Upper lobe of left lung (tissue), 6 donors: ENCODE data around the gene KREMEN2. TPM values are rescaled to one million over a fixed set of nuclear protein-coding genes. Genes with fewer than 3 reads are reported as not detected.

ENCODE experiments used
- ATAC-seq, 2 donors: fragments of 200-7000 bp; cut with Tn5 transposase; one replicate each; pipeline ENCODE4 v1.9.1; 2022; ENCODE audit warnings: mild to moderate bottlenecking in 2 of 2, moderate library complexity in 2 of 2; ENCODE audit not compliant: low FRiP score in 2 of 2
- DNase-seq, 2 donors: peaks; one replicate each; pipeline ENCODE4 v3.0.0-alpha.2; 2019 to 2020
- H3K27ac ChIP-seq, 4 donors: fragments of 200-600 bp; sonication (generic); one replicate each; pipeline ENCODE4 v1.5.1; 2016 to 2019
- H3K27me3 ChIP-seq, 4 donors: fragments of 200-600 bp; sonication (generic); one replicate each; pipeline ENCODE4 v1.5.1; 2017 to 2019
- H3K36me3 ChIP-seq, 4 donors: fragments of 200-600 bp; sonication (generic); one replicate each; pipeline ENCODE4 v1.5.1; 2016 to 2019
- H3K4me1 ChIP-seq, 4 donors: fragments of 200-600 bp; sonication (generic); one replicate each; pipeline ENCODE4 v1.5.1; 2018 to 2019
- H3K4me3 ChIP-seq, 4 donors: fragments of 200-600 bp; sonication (generic); one replicate each; pipeline ENCODE4 v1.5.1; 2017 to 2019; ENCODE audit warnings: mild to moderate bottlenecking in 2 of 4, moderate library complexity in 1 of 4
- H3K9me3 ChIP-seq, 4 donors: fragments of 200-600 bp; sonication (generic); one replicate each; pipeline ENCODE4 v1.5.1; 2018 to 2019
- CTCF ChIP-seq, 6 experiments: fragments of 450-650 bp in 4 of 6; fragments of 200-600 bp in 2 of 6; sonication (generic) in 2 of 6; IDR thresholded peaks; one replicate each; pipeline ENCODE4 v1.5.1; 2016 to 2019; ENCODE audit warnings: antibody characterized with exemption in 6 of 6
- EP300 ChIP-seq, 4 donors: sonication (generic); formaldehyde crosslinking; IDR thresholded peaks; one replicate each; pipeline ENCODE4 v1.5.1; 2017; ENCODE audit warnings: antibody characterized with exemption in 4 of 4, control low read depth in 2 of 4
- POLR2A ChIP-seq, 4 donors: fragments of 450-650 bp; IDR thresholded peaks; one replicate each; pipeline ENCODE4 v1.5.1; 2016 to 2017; ENCODE audit warnings: antibody characterized with exemption in 4 of 4, mild to moderate bottlenecking in 2 of 4
- POLR2AphosphoS5 ChIP-seq, 2 donors: sonication (generic); formaldehyde crosslinking; IDR thresholded peaks; one replicate each; pipeline ENCODE4 v1.5.1; 2017; ENCODE audit warnings: antibody characterized with exemption in 2 of 2
- WGBS, 2 donors: methylation state at CpG; one replicate each; pipeline ENCODE4 v1.1.5; 2017 to 2018; 5-methylcytosine and 5-hydroxymethylcytosine counted together
- total RNA-seq, 6 donors: library from RNA; depleted of rRNA in 4 of 6; stranded (reverse); fragments of >200 nt in 4 of 6; gene quantifications; one replicate each; pipeline versions ENCODE4 v1.1.0 to v1.2.1, GENCODE V29; 2016 to 2021
- donor health status: DM: no; HTN: no; CAD: no; lungs with moderate emphysema.
- donor health status: DM: no; HTN: yes; CAD: no; lungs with severe emphysema.

KREMEN2 gene
- total RNA-seq, 6 donors from 2014 or later = not detected

GRCh38 chr16:2952679-2953078 lies 11.4 kb upstream of the KREMEN2 start:
- H3K4me1 ChIP-seq = peaks cover 0 to 6% (median 0%) of the 10 kb centered on the region in 4 donors
- H3K27ac ChIP-seq = no peak overlapping the region
- ATAC-seq (no peak), DNase-seq (peak in 1 of 2 donors; percentile 60)
- no peaks in the 10 kb centered on the region for H3K9me3 ChIP-seq
- no peak overlapping the region for H3K4me3 ChIP-seq
- 76 to 81% methylated on average over 10 to 11 of the region's 11 CpGs for WGBS, 2 donors
- peaks cover 0 to 23% (median 13%) of the 10 kb centered on the region in 4 donors for H3K36me3 ChIP-seq
- no peak for TF ChIP-seq CTCF (IDR thresholded peaks at IDR 0.05)
- TF ChIP-seq POLR2AphosphoS5 (IDR thresholded peaks at IDR 0.05) = no peak
- no peak for TF ChIP-seq EP300 (IDR thresholded peaks at IDR 0.05)
- TF ChIP-seq POLR2A (IDR thresholded peaks at IDR 0.05) = no peak
- peaks cover 0 to 25% (median 5%) of the 10 kb centered on the region in 4 donors for H3K27me3 ChIP-seq

- TF ChIP-seq EP300 (IDR thresholded peaks at IDR 0.05) (no peak), POLR2A (IDR thresholded peaks at IDR 0.05) (no peak), CTCF (IDR thresholded peaks at IDR 0.05) (no peak), POLR2AphosphoS5 (IDR thresholded peaks at IDR 0.05) (no peak)
- no peaks in the 10 kb centered on the region for H3K9me3 ChIP-seq
- H3K27me3 ChIP-seq = peaks cover 0 to 25% (median 5%) of the 10 kb centered on the region in 4 donors
These were observed 10.1 kb upstream of the KREMEN2 start for GRCh38 chr16:2953706-2954627.

DNA sequence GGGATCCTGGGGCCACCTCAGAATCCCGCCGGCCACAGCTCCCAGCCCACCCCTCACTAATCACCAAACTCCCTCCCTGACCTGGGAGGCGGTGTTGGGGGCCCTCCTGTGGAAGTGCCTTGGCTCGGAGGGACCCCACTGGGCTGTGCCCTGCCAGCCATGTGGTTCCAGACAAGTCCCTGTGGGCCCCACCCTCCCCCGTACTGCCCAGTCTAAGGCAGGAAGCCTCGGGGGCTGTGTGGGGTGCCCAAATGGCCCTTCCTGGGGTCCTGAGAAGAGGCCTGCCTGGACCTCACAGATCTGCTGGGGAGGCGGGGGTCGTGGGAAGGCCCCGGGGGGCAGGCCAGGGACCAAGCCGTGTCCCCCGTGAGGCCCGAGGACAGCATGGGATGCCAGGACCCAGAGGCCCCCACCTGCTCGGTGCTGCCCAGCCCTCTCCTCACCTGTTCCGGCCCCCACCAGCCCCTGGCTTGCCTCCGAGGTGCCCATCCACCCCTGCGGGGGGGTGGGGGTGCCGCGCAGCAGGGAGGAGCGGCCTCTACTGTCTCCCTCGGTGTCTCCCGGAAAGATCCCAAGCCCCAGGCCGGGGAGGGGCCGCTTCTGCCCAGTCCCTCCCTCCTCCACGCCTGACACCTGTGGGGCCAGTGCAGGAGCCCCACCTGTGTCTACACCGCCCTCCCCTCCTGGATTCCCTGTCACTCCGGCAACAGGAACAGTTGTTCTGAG lies 9.3 kb upstream of the KREMEN2 start:
- ATAC-seq (peak in 1 of 2 donors; percentile 4), DNase-seq (peak in 1 of 2 donors; percentile 58)
- H3K4me3 ChIP-seq = no peak overlapping the region
- H3K9me3 ChIP-seq = no peaks in the 10 kb centered on the region
- peaks cover 0 to 9% (median 2%) of the 10 kb centered on the region in 4 donors for H3K36me3 ChIP-seq
- 42 to 66% methylated on average over 9 to 19 of the region's 26 CpGs for WGBS, 2 donors
- H3K4me1 ChIP-seq = peaks cover 0 to 6% (median 0%) of the 10 kb centered on the region in 4 donors
- TF ChIP-seq POLR2AphosphoS5 (IDR thresholded peaks at IDR 0.05) = no peak
- TF ChIP-seq POLR2A (IDR thresholded peaks at IDR 0.05) = no peak
- no peak for TF ChIP-seq CTCF (IDR thresholded peaks at IDR 0.05)
- no peak for TF ChIP-seq EP300 (IDR thresholded peaks at IDR 0.05)
- peaks cover 0 to 25% (median 6%) of the 10 kb centered on the region in 4 donors for H3K27me3 ChIP-seq
- no peak overlapping the region for H3K27ac ChIP-seq

More at GRCh38 chr16:2953706-2954627, 10.1 kb upstream of the KREMEN2 start:
- DNase-seq (peak in 1 of 2 donors; percentile 56), ATAC-seq (no peak)
- no peak overlapping the region for H3K4me3 ChIP-seq
- H3K4me1 ChIP-seq = peaks cover 0 to 6% (median 0%) of the 10 kb centered on the region in 4 donors
- H3K27ac ChIP-seq = no peak overlapping the region
- WGBS, 2 donors = 57 to 61% methylated on average over 18 to 27 of the region's 31 CpGs
- H3K36me3 ChIP-seq = peaks cover 0 to 17% (median 8%) of the 10 kb centered on the region in 4 donors

DNA sequence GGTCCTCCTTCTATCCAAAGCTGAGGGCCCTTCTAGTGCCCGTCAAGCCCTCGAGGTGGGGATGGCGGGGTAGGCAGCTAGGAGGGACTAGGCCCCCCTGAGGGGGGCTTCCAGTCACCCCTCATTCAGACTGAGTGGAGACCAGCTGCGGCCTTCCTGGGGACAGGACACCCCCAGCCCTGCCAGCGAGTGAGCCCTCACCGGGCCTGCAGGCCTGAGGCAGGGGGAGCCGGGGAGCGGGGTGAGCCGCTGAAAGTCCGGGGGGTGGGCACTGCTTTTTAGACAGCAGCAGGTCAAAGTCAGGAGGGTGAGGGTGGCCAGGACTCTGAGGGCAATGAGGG lies 8.7 kb upstream of the KREMEN2 start:
- H3K27ac ChIP-seq = no peak overlapping the region
- H3K27me3 ChIP-seq = peaks cover 0 to 25% (median 6%) of the 10 kb centered on the region in 4 donors
- no peak overlapping the region for H3K4me3 ChIP-seq
- TF ChIP-seq POLR2AphosphoS5 (IDR thresholded peaks at IDR 0.05) (no peak), EP300 (IDR thresholded peaks at IDR 0.05) (no peak), CTCF (IDR thresholded peaks at IDR 0.05) (no peak), POLR2A (IDR thresholded peaks at IDR 0.05) (no peak)
- H3K36me3 ChIP-seq = peaks cover 0 to 3% (median 0%) of the 10 kb centered on the region in 4 donors
- H3K4me1 ChIP-seq = peaks cover 0 to 6% (median 0%) of the 10 kb centered on the region in 4 donors
- ATAC-seq (no peak), DNase-seq (no peak)
- 43 to 70% methylated on average over 4 to 6 of the region's 10 CpGs for WGBS, 2 donors
- no peaks in the 10 kb centered on the region for H3K9me3 ChIP-seq
